H1 (cell line): Measurements from ENCODE around the gene LRBA. TPM values are rescaled to one million over a fixed set of nuclear protein-coding genes. Genes with fewer than 3 reads are reported as not detected.

Source experiments
- CTCF ChIA-PET: fragments of 300-600 bp; sonication (Branson Sonifier 250); formaldehyde crosslinking; loops from one replicate; lab custom pipeline; 2021; ENCODE audit not compliant: partially characterized antibody; lab: Charles Lee
- POLR2A ChIA-PET: fragments of 300-600 bp; sonication (Branson Sonifier 250); formaldehyde crosslinking; loops from one replicate; lab custom pipeline; 2021; ENCODE audit warnings: inconsistent platforms; ENCODE audit not compliant: partially characterized antibody; lab: Charles Lee
- DNase-seq, 2 experiments: peaks; one replicate each; pipeline versions ENCODE4 v3.0.0 to v3.0.0-alpha.2; 2010 to 2022; ENCODE audit warnings: low spot score in 2 of 2, low read depth in 1 of 2, mixed read lengths in 1 of 2
- FAIRE-seq: peaks from 2 replicates; lab custom pipeline; 2011; peaks lifted over from hg19 to GRCh38; lab: Jason Lieb, UNC
- H2AFZ ChIP-seq: 2 replicates; pipeline ENCODE4 v1.8.1; 2012; ENCODE audit warnings: low read length, inconsistent platforms
- H2AK5ac ChIP-seq: 2 replicates; pipeline ENCODE4 v1.6.1; 2013; ENCODE audit warnings: low read depth, low read length
- H2BK120ac ChIP-seq: replicated peaks from 2 replicates; pipeline ENCODE3; 2013; ENCODE audit warnings: low read depth, low read length, inconsistent platforms
- H2BK12ac ChIP-seq: 2 replicates; pipeline ENCODE4 v1.6.1; 2013; ENCODE audit warnings: low read depth, low read length
- H2BK15ac ChIP-seq: 2 replicates; pipeline ENCODE4 v1.6.1; 2013; ENCODE audit warnings: low read length
- H2BK20ac ChIP-seq: 2 replicates; pipeline ENCODE4 v1.6.1; 2013; ENCODE audit warnings: low read length
- H2BK5ac ChIP-seq: 2 replicates; pipeline ENCODE4 v1.6.1; 2013; ENCODE audit warnings: low read depth, low read length
- H3K14ac ChIP-seq: 2 replicates; pipeline ENCODE4 v1.6.1; 2013; ENCODE audit warnings: inconsistent platforms; ENCODE audit not compliant: insufficient read length
- H3K18ac ChIP-seq: 2 replicates; pipeline ENCODE4 v1.6.1; 2013; ENCODE audit warnings: low read length; ENCODE audit errors: extremely low read depth
- H3K23ac ChIP-seq: 2 replicates; pipeline ENCODE4 v1.6.1; 2013; ENCODE audit warnings: inconsistent platforms; ENCODE audit not compliant: insufficient read length
- H3K23me2 ChIP-seq: 2 replicates; pipeline ENCODE4 v1.6.1; 2013; ENCODE audit warnings: low read depth, low read length
- H3K27ac ChIP-seq: 2 replicates; pipeline ENCODE4 v1.6.1; 2011; ENCODE audit warnings: low read depth, low read length, inconsistent platforms
- H3K27me3 ChIP-seq, 4 experiments: replicated peaks in 1 of 4; 1 replicate in 1 of 4; 2 replicates in 3 of 4; pipeline versions ENCODE4 v1.6.1 to v1.8.1; 2011 to 2013; ENCODE audit warnings: low read length in 3 of 4, mild to moderate bottlenecking in 3 of 4, inconsistent platforms in 2 of 4, mixed read lengths in 2 of 4, moderate library complexity in 1 of 4; ENCODE audit not compliant: control insufficient read depth in 3 of 4, insufficient read depth in 3 of 4; ENCODE audit errors: extremely low read depth in 1 of 4
- H3K36me3 ChIP-seq, 4 experiments: 2 replicates each; pipeline versions ENCODE4 v1.6.1 to v1.8.1; 2011 to 2013; ENCODE audit warnings: mild to moderate bottlenecking in 4 of 4, low read length in 3 of 4, moderate library complexity in 2 of 4, control low read depth in 1 of 4, inconsistent platforms in 1 of 4; ENCODE audit not compliant: insufficient read depth in 4 of 4, control insufficient read depth in 2 of 4
- H3K4ac ChIP-seq: replicated peaks from 2 replicates; pipeline ENCODE3; 2013; ENCODE audit warnings: low read length, low read depth, mixed read lengths, inconsistent platforms; ENCODE audit not compliant: insufficient read length
- H3K4me1 ChIP-seq, 4 experiments: replicated peaks in 1 of 4; 1 replicate in 1 of 4; 2 replicates in 3 of 4; pipeline versions ENCODE4 v1.6.1 to v1.8.1; 2011 to 2013; ENCODE audit warnings: low read length in 3 of 4, inconsistent platforms in 2 of 4, mixed read lengths in 1 of 4; ENCODE audit not compliant: insufficient read depth in 4 of 4, control insufficient read depth in 3 of 4
- H3K4me2 ChIP-seq, 2 experiments: 2 replicates each; pipeline versions ENCODE4 v1.6.1 to v1.8.1; 2011 to 2013; ENCODE audit warnings: low read depth in 2 of 2, low read length in 2 of 2, control low read depth in 1 of 2, inconsistent platforms in 1 of 2, mild to moderate bottlenecking in 1 of 2; ENCODE audit not compliant: insufficient read depth in 1 of 2
- H3K4me3 ChIP-seq, 4 experiments: fragments of 200-600, 300-600 bp in 1 of 4; sonication (generic), shearing (Covaris generic), sonication (Bioruptor Twin) in 1 of 4; 2 replicates each; pipeline versions ENCODE4 v1.5.1 to v1.8.1; 2011 to 2016; ENCODE audit warnings: low read length in 4 of 4, low read depth in 3 of 4, control low read depth in 2 of 4, inconsistent platforms in 2 of 4, mild to moderate bottlenecking in 2 of 4, mixed read lengths in 1 of 4, moderate library complexity in 1 of 4; ENCODE audit not compliant: insufficient read depth in 2 of 4; ENCODE audit errors: extremely low read depth in 1 of 4
- H3K56ac ChIP-seq: replicated peaks from 2 replicates; pipeline ENCODE3; 2013; ENCODE audit warnings: low read depth, mild to moderate bottlenecking, mixed read lengths, low read length, inconsistent platforms; ENCODE audit not compliant: insufficient read length
- H3K79me1 ChIP-seq: 2 replicates; pipeline ENCODE4 v1.6.1; 2013; ENCODE audit warnings: low read depth, low read length, control low read depth
- H3K79me2 ChIP-seq, 2 experiments: 2 replicates each; pipeline versions ENCODE4 v1.6.1 to v1.8.1; 2012 to 2013; ENCODE audit warnings: low read length in 2 of 2, mild to moderate bottlenecking in 2 of 2, inconsistent platforms in 1 of 2; ENCODE audit not compliant: insufficient read depth in 2 of 2, control insufficient read depth in 1 of 2
- H3K9ac ChIP-seq, 4 experiments: replicated peaks in 1 of 4; 1 replicate in 1 of 4; 2 replicates in 3 of 4; pipeline versions ENCODE4 v1.6.1 to v1.8.1; 2011 to 2013; ENCODE audit warnings: low read depth in 3 of 4, low read length in 3 of 4, control low read depth in 2 of 4, mild to moderate bottlenecking in 2 of 4, moderate library complexity in 2 of 4, inconsistent platforms in 1 of 4; ENCODE audit errors: extremely low read depth in 1 of 4
- H3K9me3 ChIP-seq, 2 experiments: 2 replicates each; pipeline versions ENCODE4 v1.6.1 to v1.8.1; 2012 to 2013; ENCODE audit warnings: mild to moderate bottlenecking in 2 of 2, moderate library complexity in 2 of 2, control low read depth in 1 of 2, inconsistent platforms in 1 of 2, low read depth in 1 of 2, low read length in 1 of 2, mixed read lengths in 1 of 2; ENCODE audit not compliant: insufficient read depth in 2 of 2
- H4K20me1 ChIP-seq, 2 experiments: replicated peaks in 1 of 2; 2 replicates each; pipeline versions ENCODE3 to v1.8.1; 2011 to 2013; ENCODE audit warnings: inconsistent platforms in 2 of 2, low read length in 2 of 2, mild to moderate bottlenecking in 1 of 2; ENCODE audit not compliant: insufficient read depth in 2 of 2, control insufficient read depth in 1 of 2
- H4K5ac ChIP-seq: 2 replicates; pipeline ENCODE4 v1.6.1; 2013; ENCODE audit warnings: low read length, low read depth, mixed read lengths, inconsistent platforms; ENCODE audit not compliant: insufficient read length
- H4K8ac ChIP-seq: 2 replicates; pipeline ENCODE4 v1.8.0; 2013; ENCODE audit warnings: mild to moderate bottlenecking, moderate library complexity, low read length, inconsistent platforms; ENCODE audit not compliant: insufficient read depth; ENCODE audit errors: extremely low read depth
- H4K91ac ChIP-seq: replicated peaks from 2 replicates; pipeline ENCODE3; 2013; ENCODE audit warnings: low read length, mixed read lengths, inconsistent platforms; ENCODE audit not compliant: insufficient read length
- BCL11A ChIP-seq, 2 experiments: IDR thresholded peaks; one replicate each; pipeline ENCODE4 v1.6.1; 2011; ENCODE audit warnings: low read depth in 2 of 2, low read length in 2 of 2, mild to moderate bottlenecking in 2 of 2
- HDAC6 ChIP-seq: IDR thresholded peaks from one replicate; pipeline ENCODE4 v1.7.1; 2012; ENCODE audit warnings: low read depth, mild to moderate bottlenecking, inconsistent platforms, low read length, moderate library complexity
- SP1 ChIP-seq: IDR thresholded peaks from 2 replicates; pipeline ENCODE4 v1.6.1; 2011; ENCODE audit warnings: low read depth, low read length
- WGBS, 2 experiments: shearing (Covaris generic) in 1 of 2; methylation state at CpG; one replicate each; pipeline versions ENCODE4 v1.1.6 to v1.1.7; 2013 to 2015; ENCODE audit warnings: low lambda C conversion rate in 2 of 2, mixed read lengths in 2 of 2, inconsistent platforms in 1 of 2, low coverage in 1 of 2, missing lambda C conversion rate in 1 of 2; ENCODE audit not compliant: insufficient replicate concordance in 2 of 2, insufficient coverage in 1 of 2, insufficient read length in 1 of 2; ENCODE audit errors: extremely low coverage in 1 of 2, missing lambda C conversion rate in 1 of 2; 5-methylcytosine and 5-hydroxymethylcytosine counted together
- polyA plus RNA-seq, 7 experiments: library from polyadenylated mRNA; depleted of rRNA in 3 of 7; stranded (reverse) in 5 of 7; unstranded in 2 of 7; fragments of >200 nt in 5 of 7; fragments of 200-250 nt in 2 of 7; gene quantifications; 1 replicate in 5 of 7; 2 replicates in 1 of 7; 4 replicates in 1 of 7; pipeline versions ENCODE4 v1.2.1 to v1.2.3, GENCODE V29; 2011 to 2013; ENCODE audit warnings: missing spikeins in 2 of 7, mixed read lengths in 2 of 7
- total RNA-seq: library from RNA; stranded (reverse); fragmentation: NEBNext Ultra II Directional; extraction: Animal tissue kit (Norgen Biotek cat#: 25700); gene quantifications from 2 replicates; pipeline ENCODE4 v1.2.1, GENCODE V29; 2021

LRBA gene
- total and polyA plus RNA-seq, 2 of the 8 experiments (the other 6 are each of a cell fraction or from before 2014, with no cell fraction given), result 54.6 to 83.2 TPM

DNA sequence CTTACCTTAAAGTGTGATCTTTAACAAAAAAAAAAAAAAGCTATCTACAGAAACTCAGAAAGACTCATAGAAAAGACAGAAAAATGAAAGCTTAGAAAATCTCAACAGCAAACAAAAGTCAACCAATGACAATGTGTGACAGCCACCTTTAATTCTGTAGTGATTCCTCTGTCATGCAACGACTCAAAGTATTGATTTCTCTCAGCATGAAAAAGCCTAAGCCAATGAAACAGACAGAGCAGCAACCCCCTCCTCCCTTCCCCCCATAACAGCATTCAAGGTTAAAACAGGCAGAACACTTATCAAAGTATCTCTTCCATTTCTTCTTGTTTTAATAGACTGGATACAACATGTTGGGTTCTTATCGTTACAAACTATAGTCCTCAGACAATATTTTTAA, 320.6 kb downstream of the LRBA start:
- no peak for FAIRE-seq
- H2BK5ac ChIP-seq, result no peak overlapping the region
- no peaks in the 10 kb centered on the region for H3K9me3 ChIP-seq
- H3K23ac ChIP-seq, result no peak overlapping the region
- no peak overlapping the region for H3K18ac ChIP-seq
- H3K4ac ChIP-seq, result no peak overlapping the region
- no peaks in the 10 kb centered on the region for H3K79me1 ChIP-seq
- H2BK20ac ChIP-seq, result no peak overlapping the region
- no peak overlapping the region for H2BK15ac ChIP-seq
- H2AK5ac ChIP-seq, result no peak overlapping the region
- H2BK120ac ChIP-seq, result no peak overlapping the region
- H3K23me2 ChIP-seq, result no peaks in the 10 kb centered on the region
- H3K36me3 ChIP-seq, result no peaks in the 10 kb centered on the region
- H3K56ac ChIP-seq, result no peak overlapping the region
- POLR2A ChIA-PET, result no interaction called here
- no peaks in the 10 kb centered on the region for H4K20me1 ChIP-seq
- no peak overlapping the region for H2AFZ ChIP-seq
- peak overlapping the region in 1 of 2 experiments; percentile 44; a peak in 1 of 4 replicates for H3K4me2 ChIP-seq
- no peak for TF ChIP-seq BCL11A (IDR thresholded peaks at IDR 0.05; ENCODE audit: low read depth in 2 of 2, low read length in 2 of 2)
- no peak for TF ChIP-seq HDAC6
- TF ChIP-seq SP1, result peak; percentile 48; the same call in 1 of the 2 replicates
- TF ChIP-seq, all 59 proteins: peak for 1
- Histone ChIP-seq H3K4me1 (no peaks in the 10 kb centered on the region), H3K27ac (no peak overlapping the region), H2BK12ac (no peak overlapping the region), H3K9ac (no peak overlapping the region), H4K91ac (no peak overlapping the region), H4K5ac (no peak overlapping the region), H3K27me3 (no peaks in the 10 kb centered on the region), H3K14ac (no peak overlapping the region), H4K8ac (no peak overlapping the region), H3K79me2 (no peaks in the 10 kb centered on the region), H3K4me3 (no peak overlapping the region)
- no peak for DNase-seq
- CTCF ChIA-PET, result no interaction called here
- 57% methylated on average over 2 of the region's 2 CpGs; no CpG with 5 or more reads in 1 of the 2 experiments for WGBS, 2 experiments
